IMR-90 (cell line): ENCODE data around the gene LRRC8C. TPM values are rescaled to one million over a fixed set of nuclear protein-coding genes. Genes with fewer than 3 reads are reported as not detected.

Experiments
- ATAC-seq: fragments of 200-7000 bp; cut with Tn5 transposase; 2 replicates; pipeline ENCODE4 v1.9.1; 2020; ENCODE audit warnings: low read depth, mild to moderate bottlenecking, moderate library complexity
- BruUV-seq: library from RNA; stranded (reverse); fragments of 400-500 nt; replicated peaks from 2 replicates; lab custom pipeline; 2021; lab: Mats Ljungman, UMichigan
- CTCF ChIA-PET: fragments of 300-600 bp; formaldehyde crosslinking; extraction: SDS; loops from one replicate; lab custom pipeline; 2021; ENCODE audit warnings: antibody characterized with exemption; lab: Yijun Ruan, JAX
- POLR2A ChIA-PET: fragments of 300-600 bp; sonication (Branson Sonifier 250); formaldehyde crosslinking; loops from one replicate; lab custom pipeline; 2022; ENCODE audit warnings: antibody characterized with exemption; ENCODE audit not compliant: unreplicated experiment; lab: Charles Lee
- DNase-seq: peaks from one replicate; pipeline ENCODE4 v3.0.0; 2013
- H2AFZ ChIP-seq: replicated peaks from 2 replicates; pipeline ENCODE3; 2013; ENCODE audit warnings: low read length, mild to moderate bottlenecking; ENCODE audit not compliant: poor library complexity
- H2AK5ac ChIP-seq: 2 replicates; pipeline ENCODE4 v1.6.1; 2013; ENCODE audit warnings: low read depth, low read length, inconsistent platforms
- H2AK9ac ChIP-seq: replicated peaks from 2 replicates; pipeline ENCODE3; 2013; ENCODE audit warnings: mild to moderate bottlenecking, low read depth, low read length, moderate library complexity; ENCODE audit not compliant: poor library complexity
- H2BK120ac ChIP-seq: 2 replicates; pipeline ENCODE4 v1.6.1; 2013; ENCODE audit warnings: low read depth, low read length, inconsistent platforms
- H2BK15ac ChIP-seq: 3 replicates; pipeline ENCODE4 v1.6.1; 2013; ENCODE audit warnings: low read depth, low read length, inconsistent platforms
- H2BK20ac ChIP-seq: 2 replicates; pipeline ENCODE4 v1.6.1; 2013; ENCODE audit warnings: low read depth, mild to moderate bottlenecking, inconsistent platforms, low read length, moderate library complexity
- H2BK5ac ChIP-seq: 2 replicates; pipeline ENCODE4 v1.6.1; 2013; ENCODE audit warnings: mild to moderate bottlenecking, low read depth, low read length, inconsistent platforms; ENCODE audit not compliant: poor library complexity, severe bottlenecking
- H3K14ac ChIP-seq: replicated peaks from 2 replicates; pipeline ENCODE4 v1.6.1; 2013; ENCODE audit warnings: low read depth, low read length, inconsistent platforms
- H3K18ac ChIP-seq: 2 replicates; pipeline ENCODE4 v1.6.1; 2013; ENCODE audit warnings: low read depth, low read length, control low read depth
- H3K23ac ChIP-seq: 2 replicates; pipeline ENCODE4 v1.6.1; 2013; ENCODE audit warnings: low read depth, low read length, inconsistent platforms
- H3K27ac ChIP-seq: 2 replicates; pipeline ENCODE4 v1.5.1; 2013; ENCODE audit warnings: mild to moderate bottlenecking, control low read depth, low read length; ENCODE audit not compliant: insufficient read depth
- H3K27me3 ChIP-seq: 2 replicates; pipeline ENCODE4 v1.6.1; 2013; ENCODE audit warnings: low read length; ENCODE audit not compliant: control insufficient read depth, insufficient read depth
- H3K36me3 ChIP-seq: 2 replicates; pipeline ENCODE4 v1.6.1; 2013; ENCODE audit warnings: low read length, mixed read lengths; ENCODE audit not compliant: control insufficient read depth, insufficient read depth
- H3K4ac ChIP-seq: 2 replicates; pipeline ENCODE4 v1.6.1; 2013; ENCODE audit warnings: low read depth, low read length, inconsistent platforms
- H3K4me1 ChIP-seq: 2 replicates; pipeline ENCODE4 v1.6.1; 2013; ENCODE audit warnings: low read length, mixed read lengths; ENCODE audit not compliant: control insufficient read depth, insufficient read depth
- H3K4me2 ChIP-seq: 2 replicates; pipeline ENCODE4 v1.6.1; 2013; ENCODE audit warnings: low read depth, mild to moderate bottlenecking, control low read depth, low read length, moderate library complexity
- H3K4me3 ChIP-seq: 2 replicates; pipeline ENCODE4 v1.5.1; 2013; ENCODE audit warnings: low read depth, mild to moderate bottlenecking, control low read depth, low read length, moderate library complexity; ENCODE audit not compliant: insufficient read depth
- H3K56ac ChIP-seq: 2 replicates; pipeline ENCODE4 v1.6.1; 2013; ENCODE audit warnings: low read length, inconsistent platforms; ENCODE audit not compliant: insufficient read depth; ENCODE audit errors: extremely low read depth
- H3K79me1 ChIP-seq, 2 experiments: 2 replicates each; pipeline ENCODE4 v1.6.1; 2013; ENCODE audit warnings: low read length in 2 of 2, inconsistent platforms in 1 of 2, low read depth in 1 of 2
- H3K9ac ChIP-seq: 2 replicates; pipeline ENCODE4 v1.6.1; 2013; ENCODE audit warnings: low read depth, low read length, control low read depth
- H3K9me1 ChIP-seq: 2 replicates; pipeline ENCODE4 v1.6.1; 2013; ENCODE audit warnings: low read length, inconsistent platforms; ENCODE audit not compliant: insufficient read depth
- H3K9me3 ChIP-seq: 2 replicates; pipeline ENCODE4 v1.6.1; 2013; ENCODE audit warnings: low read length; ENCODE audit not compliant: control insufficient read depth, insufficient read depth
- H4K20me1 ChIP-seq: 2 replicates; pipeline ENCODE4 v1.6.1; 2013; ENCODE audit warnings: low read length, inconsistent platforms; ENCODE audit not compliant: insufficient read depth
- H4K5ac ChIP-seq: 2 replicates; pipeline ENCODE4 v1.6.1; 2013; ENCODE audit warnings: mild to moderate bottlenecking, low read depth, low read length, control low read depth
- H4K8ac ChIP-seq, 2 experiments: 2 replicates each; pipeline ENCODE4 v1.6.1; 2013; ENCODE audit warnings: low read depth in 2 of 2, low read length in 2 of 2, control low read depth in 1 of 2, inconsistent platforms in 1 of 2
- H4K91ac ChIP-seq: 2 replicates; pipeline ENCODE4 v1.6.1; 2013; ENCODE audit warnings: low read depth, low read length, inconsistent platforms; ENCODE audit not compliant: insufficient read depth
- BHLHE40 ChIP-seq: fragments of 150-350 bp; IDR thresholded peaks from 2 replicates; pipeline ENCODE4 v1.6.1; 2016; ENCODE audit warnings: mild to moderate bottlenecking, low read depth, low read length
- CEBPB ChIP-seq: IDR thresholded peaks from 2 replicates; pipeline ENCODE4 v1.6.1; 2012; ENCODE audit warnings: low read depth, low read length, improper control_type of control experiment
- CTCF ChIP-seq: conservative IDR thresholded peaks from 2 replicates; pipeline ENCODE4 v1.5.1; 2012; ENCODE audit warnings: mild to moderate bottlenecking, low read depth, low read length, improper control_type of control experiment
- FOS ChIP-seq: fragments of 150-350 bp; IDR thresholded peaks from 2 replicates; pipeline ENCODE4 v1.6.1; 2016; ENCODE audit warnings: low read depth, low read length
- MAFK ChIP-seq: IDR thresholded peaks from 2 replicates; pipeline ENCODE4 v1.6.1; 2012; ENCODE audit warnings: low read depth, low read length, improper control_type of control experiment
- MAZ ChIP-seq: IDR thresholded peaks from 2 replicates; pipeline ENCODE4 v1.6.1; 2012; ENCODE audit warnings: low read depth, mild to moderate bottlenecking, low read length, improper control_type of control experiment, moderate library complexity, borderline replicate concordance
- NFE2L2 ChIP-seq: fragments of 150-350 bp; IDR thresholded peaks from 2 replicates; pipeline ENCODE4 v1.6.1; 2016; ENCODE audit warnings: low read depth, mild to moderate bottlenecking, low read length
- POLR2A ChIP-seq: IDR thresholded peaks from 2 replicates; pipeline ENCODE4 v1.6.1; 2012; ENCODE audit warnings: mild to moderate bottlenecking, low read depth, low read length
- RAD21 ChIP-seq: IDR thresholded peaks from 2 replicates; pipeline ENCODE4 v1.6.1; 2012; ENCODE audit warnings: low read length, improper control_type of control experiment
- RCOR1 ChIP-seq: IDR thresholded peaks from 2 replicates; pipeline ENCODE4 v1.6.1; 2012; ENCODE audit warnings: mild to moderate bottlenecking, low read length, improper control_type of control experiment; ENCODE audit not compliant: insufficient replicate concordance
- RFX5 ChIP-seq: IDR thresholded peaks from 2 replicates; pipeline ENCODE4 v1.8.0; 2012; ENCODE audit warnings: low read depth, mild to moderate bottlenecking, low read length, moderate library complexity
- SMC3 ChIP-seq: fragments of 150-350 bp; IDR thresholded peaks from 2 replicates; pipeline ENCODE4 v1.6.1; 2016; ENCODE audit warnings: low read depth, mild to moderate bottlenecking, antibody characterized with exemption, low read length, moderate library complexity
- USF2 ChIP-seq: fragments of 150-350 bp; IDR thresholded peaks from 2 replicates; pipeline ENCODE4 v1.6.1; 2017; ENCODE audit warnings: mild to moderate bottlenecking, antibody characterized with exemption, low read length, low read depth
- WGBS, 2 experiments: methylation state at CpG; one replicate each; pipeline versions ENCODE4 v1.1.5 to v1.1.7; 2013; ENCODE audit warnings: missing lambda C conversion rate in 2 of 2; ENCODE audit not compliant: insufficient read length in 1 of 2; ENCODE audit errors: extremely low coverage in 2 of 2; 5-methylcytosine and 5-hydroxymethylcytosine counted together
- dilution Hi-C: fragments of 300-500 bp; cut with HindIII; formaldehyde crosslinking; loops from one replicate; pipeline ENCODE4 v1.14.3; 2018; ENCODE audit warnings: low sequenced_read_pairs; ENCODE audit not compliant: unreplicated experiment
- in situ Hi-C: fragments of 300-500 bp; cut with MboI; formaldehyde crosslinking; loops from 3 replicates; pipeline ENCODE4 v1.14.3; 2019; ENCODE audit warnings: low sequenced_read_pairs, inconsistent platforms, mixed read lengths
- intact Hi-C: fragments of 100-400 bp; cut with micrococcal nuclease; formaldehyde crosslinking; loops from 2 replicates; pipeline ENCODE4 v1.10.0; 2022
- polyA plus RNA-seq, 3 experiments: library from polyadenylated mRNA; depleted of rRNA; stranded (reverse); fragments of >200 nt; gene quantifications; 2 replicates each; pipeline ENCODE4 v1.2.3, GENCODE V29; 2012; ENCODE audit warnings: low replicate concordance in 1 of 3
- total RNA-seq: library from RNA; depleted of rRNA; stranded (reverse); fragments of >200 nt; gene quantifications from 2 replicates; pipeline ENCODE4 v1.2.3, GENCODE V29; 2012

The LRRC8C gene
- total and polyA plus RNA-seq, 2 of the 4 experiments (the other 2 are of a cell fraction): 6.5 to 12.9 TPM

GRCh38 chr1:89657886-89658285, 25.0 kb downstream of the LRRC8C start:
- H2BK120ac ChIP-seq: no peak overlapping the region
- WGBS, 2 experiments: no CpG with 5 or more reads among the region's 3 CpGs
- no peak overlapping the region for H3K14ac ChIP-seq
- no peak overlapping the region for H2BK5ac ChIP-seq
- no peak overlapping the region for H3K56ac ChIP-seq
- H4K8ac ChIP-seq: no peak overlapping the region
- no peak overlapping the region for H2AK5ac ChIP-seq
- intact Hi-C loops (no loop called here), in situ Hi-C loops (no loop called here), dilution Hi-C loops (no loop called here)
- DNase-seq (peak; percentile 51), ATAC-seq (peak; percentile 63)
- no peaks in the 10 kb centered on the region for H3K9me3 ChIP-seq
- H4K20me1 ChIP-seq: peaks cover 22% of the 10 kb centered on the region
- BruUV-seq: no TSS peak
- H4K91ac ChIP-seq: no peak overlapping the region
- no peak for TF ChIP-seq USF2
- no peak for TF ChIP-seq RAD21
- TF ChIP-seq CTCF: no peak
- TF ChIP-seq POLR2A: no peak
- no peak for TF ChIP-seq CEBPB
- no peak for TF ChIP-seq FOS
- TF ChIP-seq MAFK: no peak
- no peak for TF ChIP-seq SMC3
- no peak for TF ChIP-seq NFE2L2
- no peak for TF ChIP-seq RCOR1
- TF ChIP-seq BHLHE40: no peak
- no peak for TF ChIP-seq MAZ
- TF ChIP-seq RFX5: no peak
- no peak overlapping the region for H3K9ac ChIP-seq
- H2AK9ac ChIP-seq: no peak overlapping the region
- ChIA-PET CTCF (no interaction called here), POLR2A (no interaction called here)
- H3K79me1 ChIP-seq: peaks cover 33 to 62% of the 10 kb centered on the region in 2 experiments
- H2AFZ ChIP-seq: no peak overlapping the region
- H3K36me3 ChIP-seq: peaks cover 5% of the 10 kb centered on the region; the same call in 1 of the 2 replicates
- no peak overlapping the region for H2BK15ac ChIP-seq
- H3K4me2 ChIP-seq: peak overlapping the region; percentile 72
- no peak overlapping the region for H2BK20ac ChIP-seq
- peak overlapping the region; percentile 4; the same call in 1 of the 2 replicates for H3K27ac ChIP-seq
- no peaks in the 10 kb centered on the region for H3K27me3 ChIP-seq
- no peak overlapping the region for H3K4me3 ChIP-seq
- no peak overlapping the region for H3K23ac ChIP-seq
- peaks cover 13% of the 10 kb centered on the region for H3K9me1 ChIP-seq
- no peak overlapping the region for H4K5ac ChIP-seq
- no peak overlapping the region for H3K4ac ChIP-seq
- peaks cover 7% of the 10 kb centered on the region for H3K4me1 ChIP-seq
- peak overlapping the region; percentile 58; the same call in 1 of the 2 replicates for H3K18ac ChIP-seq
